NCI-H526 treated with DMSO at 0.1 percent for 48 hours (cell line): ENCODE data around the gene PPP2R2D.
A peak's percentile ranks its signal among the peaks of the same experiment; 100 is the strongest.
"Not testable (repeated sequence)": the region's sequence is repeated elsewhere in the genome, so short reads cannot be mapped to it uniquely, and the experiment has no call there.

ENCODE experiments used
- DNase-seq: peaks from one replicate; lab custom pipeline; 2025; lab: John Stamatoyannopoulos, UW

PPP2R2D gene

DNA sequence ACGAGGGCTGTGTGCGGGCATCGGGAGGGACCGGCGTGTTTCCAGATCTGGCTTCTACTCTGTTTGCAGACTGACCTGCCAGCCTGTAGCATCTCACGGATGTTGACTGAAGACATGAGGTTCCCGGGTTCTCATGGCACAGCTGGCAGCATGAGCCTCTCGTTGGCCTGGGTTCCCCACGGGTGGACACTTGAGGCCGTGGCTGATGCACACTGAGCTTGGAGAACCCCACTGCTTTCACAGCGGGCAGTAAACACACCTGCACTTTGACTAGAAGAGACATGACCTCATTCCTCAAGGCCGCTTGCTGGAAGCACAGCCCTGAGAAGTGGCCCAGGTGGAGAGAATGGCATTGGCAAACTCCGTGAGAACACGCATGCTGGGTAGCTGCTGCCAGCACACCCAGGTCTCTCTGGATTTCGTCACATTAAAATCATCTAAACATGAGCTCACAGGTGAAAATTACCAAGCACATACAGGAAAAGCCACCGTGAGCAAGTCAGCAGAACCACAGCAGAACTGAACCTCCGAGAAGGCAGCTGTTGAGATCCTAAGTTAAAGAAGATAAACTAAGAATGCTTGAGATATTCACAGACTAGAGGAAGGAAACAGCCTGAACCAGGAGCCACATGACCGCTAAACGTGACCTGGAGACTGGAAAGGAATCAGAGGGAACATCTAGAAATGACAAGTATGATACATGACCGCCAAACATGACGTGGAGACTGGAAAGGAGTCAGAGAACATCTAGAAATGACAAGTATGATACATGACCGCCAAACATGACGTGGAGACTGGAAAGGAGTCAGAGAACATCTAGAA lies 48.4 kb downstream of the PPP2R2D start:
- no peak for DNase-seq

GRCh38 chr10:131949908-131950307 lies 49.1 kb downstream of the PPP2R2D start:
- DNase-seq = not testable (repeated sequence)

GRCh38 chr10:131954356-131954965 lies 53.7 kb downstream of the PPP2R2D start:
- DNase-seq = no peak

DNA sequence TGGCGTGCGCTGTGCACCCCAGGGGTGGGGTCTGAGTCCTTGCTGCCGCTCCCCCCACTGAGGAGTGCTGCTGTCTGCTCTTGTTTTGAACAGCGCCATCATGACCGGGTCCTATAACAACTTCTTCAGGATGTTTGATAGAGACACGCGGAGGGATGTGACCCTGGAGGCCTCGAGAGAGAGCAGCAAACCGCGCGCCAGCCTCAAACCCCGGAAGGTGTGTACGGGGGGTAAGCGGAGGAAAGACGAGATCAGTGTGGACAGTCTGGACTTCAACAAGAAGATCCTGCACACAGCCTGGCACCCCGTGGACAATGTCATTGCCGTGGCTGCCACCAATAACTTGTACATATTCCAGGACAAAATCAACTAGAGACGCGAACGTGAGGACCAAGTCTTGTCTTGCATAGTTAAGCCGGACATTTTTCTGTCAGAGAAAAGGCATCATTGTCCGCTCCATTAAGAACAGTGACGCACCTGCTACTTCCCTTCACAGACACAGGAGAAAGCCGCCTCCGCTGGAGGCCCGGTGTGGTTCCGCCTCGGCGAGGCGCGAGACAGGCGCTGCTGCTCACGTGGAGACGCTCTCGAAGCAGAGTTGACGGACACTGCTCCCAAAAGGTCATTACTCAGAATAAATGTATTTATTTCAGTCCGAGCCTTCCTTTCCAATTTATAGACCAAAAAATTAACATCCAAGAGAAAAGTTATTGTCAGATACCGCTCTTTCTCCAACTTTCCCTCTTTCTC lies 55.0 kb downstream of the PPP2R2D start:
- no peak for DNase-seq

- no peak for DNase-seq
Measured at GRCh38 chr10:131959841-131960240, 59.0 kb downstream of the PPP2R2D start.

DNA sequence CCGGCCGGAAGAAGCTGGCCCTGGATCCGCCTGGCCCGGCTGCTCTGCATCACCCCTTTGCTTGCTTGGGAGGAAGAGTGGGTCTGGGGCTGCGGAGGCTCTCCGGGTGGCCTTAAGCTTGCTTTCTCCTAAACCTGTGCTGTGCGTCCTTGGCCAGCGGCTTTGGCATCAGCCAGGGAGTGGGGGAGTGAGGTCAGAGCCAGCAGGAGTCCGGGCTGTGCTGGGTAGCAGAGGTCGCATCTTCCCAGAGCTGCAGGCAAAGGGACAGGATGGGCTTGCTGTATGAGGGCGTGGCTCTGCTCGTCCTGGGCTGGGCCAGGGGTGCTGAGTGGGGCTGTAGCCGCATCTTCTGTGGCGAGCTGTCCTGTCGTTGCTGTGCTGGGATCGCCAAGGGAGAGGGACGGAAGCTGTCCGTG lies 59.8 kb downstream of the PPP2R2D start:
- DNase-seq = no peak

DNA sequence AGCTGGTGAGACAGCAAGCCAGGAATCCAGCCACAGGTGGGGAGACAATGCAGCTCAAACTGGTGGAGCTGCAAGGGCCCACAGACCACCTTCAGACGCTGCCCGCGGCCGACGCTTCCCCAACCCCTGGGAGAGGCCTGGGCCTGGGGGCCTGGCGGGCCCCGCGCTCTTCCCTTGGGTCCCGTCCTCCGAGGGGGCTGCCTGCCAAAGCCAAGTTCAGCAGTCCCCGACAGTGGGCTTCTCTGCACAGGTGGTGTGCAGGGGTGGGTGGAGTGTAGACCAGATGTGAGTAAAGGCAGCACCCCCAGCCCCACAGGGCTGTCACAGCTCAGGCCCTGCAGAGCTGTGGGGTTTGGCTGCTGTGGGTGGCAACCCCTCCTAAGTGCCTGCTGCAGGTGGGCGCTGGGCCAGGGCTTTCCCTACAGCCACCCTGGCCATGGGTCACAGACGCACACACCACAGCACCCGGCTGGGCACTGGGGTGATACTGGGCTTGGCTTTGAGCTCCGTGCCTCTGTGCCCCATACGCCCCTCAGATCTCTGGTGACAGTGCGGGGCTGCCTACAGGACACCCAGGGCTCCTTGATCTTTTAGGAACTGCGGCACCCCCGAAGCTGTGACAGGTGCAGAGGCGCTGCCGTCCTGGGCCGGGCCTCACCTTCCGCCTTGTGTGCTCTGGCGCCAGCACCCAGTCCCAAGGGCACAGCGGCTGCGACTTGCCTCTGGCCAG lies 60.4 kb downstream of the PPP2R2D start:
- DNase-seq = no peak

GRCh38 chr10:131961777-131962662 lies 61.2 kb downstream of the PPP2R2D start:
- DNase-seq = no peak

DNA sequence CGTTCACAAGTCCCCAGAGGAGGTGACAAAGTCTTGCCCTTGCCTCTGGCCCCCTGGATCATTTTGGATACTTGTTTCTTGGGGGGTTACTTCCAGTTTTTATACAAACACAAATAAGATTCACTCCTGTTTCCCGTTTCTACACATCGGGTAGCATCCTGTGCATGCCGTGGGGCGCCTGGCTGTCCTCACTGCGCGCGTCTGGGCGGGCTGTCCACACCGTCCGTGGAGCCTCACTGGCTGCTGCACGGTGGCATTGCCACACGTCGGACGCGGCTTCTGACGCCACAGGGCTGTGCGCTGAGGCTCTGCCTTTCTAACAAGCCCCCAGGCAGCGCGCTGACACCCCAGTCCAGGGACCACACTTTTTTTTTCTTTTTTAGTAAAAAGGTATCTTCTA lies 62.5 kb downstream of the PPP2R2D start:
- DNase-seq = no peak

GRCh38 chr10:131963811-131964210 lies 63.0 kb downstream of the PPP2R2D start:
- DNase-seq = peak; percentile 4

- DNase-seq = no peak
Measured at GRCh38 chr10:131964298-131964697, 63.5 kb downstream of the PPP2R2D start.

GRCh38 chr10:131968949-131969348 lies 68.1 kb downstream of the PPP2R2D start:
- DNase-seq = no peak

DNA sequence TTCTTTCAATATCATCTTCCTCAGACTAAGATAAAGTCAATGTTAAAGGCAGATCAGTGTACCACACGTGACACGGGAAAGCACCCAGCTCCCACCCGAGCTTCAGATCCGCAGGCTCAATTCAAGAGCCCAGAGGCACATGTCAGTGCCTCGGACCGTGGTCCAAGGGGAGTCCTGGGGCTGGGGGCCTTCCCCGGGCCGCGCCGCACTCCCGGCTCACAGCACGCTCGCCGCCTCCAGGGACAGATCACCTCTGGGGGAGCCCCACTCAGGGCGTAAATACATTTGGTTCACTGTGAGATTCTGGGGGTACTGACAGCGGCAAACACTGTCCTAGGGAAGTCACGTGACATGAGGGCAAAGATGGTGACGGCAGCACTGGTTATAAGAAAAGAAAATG lies 70.1 kb downstream of the PPP2R2D start:
- DNase-seq = no peak

DNA sequence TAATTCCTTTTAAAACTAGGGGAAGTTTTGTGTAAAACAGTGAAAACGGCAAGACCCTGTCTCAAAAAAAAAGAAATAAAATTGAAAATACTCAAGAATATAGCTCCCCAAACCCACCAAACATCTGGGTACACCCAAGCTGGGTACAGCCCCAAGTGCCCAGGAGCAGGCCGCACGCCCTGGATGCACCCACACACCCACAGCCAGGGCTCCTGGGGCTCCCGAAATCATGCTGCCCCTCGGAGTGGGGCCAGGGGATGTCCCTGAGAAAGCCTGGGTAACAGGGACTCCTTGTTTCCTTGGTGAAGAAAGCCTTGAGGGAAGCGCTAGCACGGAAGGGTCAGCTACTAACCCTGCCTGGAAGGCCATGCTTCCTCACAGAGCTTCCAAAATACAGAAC lies 70.8 kb downstream of the PPP2R2D start:
- DNase-seq = no peak

- no peak for DNase-seq
Measured at GRCh38 chr10:131972474-131973071, 71.8 kb downstream of the PPP2R2D start.

DNA sequence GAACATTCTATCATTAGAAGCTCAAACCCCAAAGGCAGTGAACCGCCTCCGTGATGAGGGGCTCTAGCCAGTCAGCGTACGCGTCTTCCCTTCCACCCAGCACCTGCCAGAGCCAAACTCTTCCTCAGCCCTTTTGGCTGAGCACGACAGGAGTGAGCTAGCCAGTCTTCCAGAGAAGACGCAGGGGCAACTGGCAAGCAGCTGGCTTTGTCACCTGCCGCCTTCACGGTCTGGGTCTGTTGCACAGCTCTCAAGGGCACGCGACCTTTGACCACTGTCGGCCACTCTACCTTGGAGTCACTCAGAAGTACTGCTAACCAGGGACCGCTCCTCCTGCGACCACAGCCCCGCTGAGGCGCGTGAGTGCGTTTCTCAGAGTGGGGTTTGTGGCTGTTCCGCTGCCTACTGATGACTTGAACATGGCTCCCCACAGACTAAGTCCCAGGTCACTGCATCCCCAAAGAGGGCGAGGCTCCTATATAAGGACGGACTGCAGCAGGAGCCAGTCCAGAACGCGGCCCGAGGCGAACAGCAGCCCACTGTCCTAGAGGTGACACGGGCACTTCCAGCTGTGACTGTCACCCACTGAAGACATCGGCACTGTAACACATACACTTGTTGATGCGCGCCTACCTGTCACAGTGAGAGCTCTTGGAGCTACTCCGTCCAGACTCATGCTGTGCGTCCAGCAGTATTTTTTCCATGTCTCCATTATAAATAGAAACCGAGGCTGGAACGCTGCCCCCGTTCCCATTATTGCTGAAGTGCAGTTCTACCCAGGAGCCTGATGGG lies 72.5 kb downstream of the PPP2R2D start:
- DNase-seq = no peak

DNA sequence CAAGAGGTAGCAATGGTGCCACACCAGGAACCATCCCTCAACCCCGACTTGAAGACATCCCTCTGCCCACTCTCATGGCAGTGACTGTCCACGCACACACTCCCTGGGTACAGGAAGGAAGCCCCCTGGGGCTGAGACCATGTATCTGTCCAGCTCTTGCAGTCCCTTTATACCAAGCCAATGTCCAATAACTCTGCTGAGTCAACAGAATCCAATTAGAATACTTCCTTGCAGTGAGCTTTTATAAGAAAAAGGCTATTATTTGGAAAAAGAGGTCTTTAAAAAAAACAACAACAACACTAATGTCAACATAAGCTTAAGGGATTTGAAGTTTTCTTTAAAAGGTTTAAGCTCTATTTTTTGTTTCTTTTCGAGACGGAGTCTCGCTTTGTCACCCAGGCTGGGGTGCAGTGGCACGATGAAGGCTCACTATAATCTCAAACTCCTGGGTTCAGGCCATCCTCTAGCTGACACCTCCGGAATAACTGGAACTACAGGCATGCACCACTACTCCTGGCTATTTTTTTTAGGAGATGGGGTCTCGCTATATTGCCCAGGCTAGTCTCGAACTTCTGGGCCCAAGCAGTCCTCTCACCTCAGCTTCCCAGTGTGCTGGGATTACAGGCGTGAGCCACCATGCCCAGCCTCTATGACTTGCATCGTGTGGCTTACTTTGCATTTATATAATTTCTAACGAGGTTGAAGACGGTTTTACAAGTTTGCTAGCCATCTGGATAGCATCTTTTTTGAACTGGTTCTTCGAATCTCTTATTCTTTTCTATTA lies 73.4 kb downstream of the PPP2R2D start:
- no peak for DNase-seq

DNA sequence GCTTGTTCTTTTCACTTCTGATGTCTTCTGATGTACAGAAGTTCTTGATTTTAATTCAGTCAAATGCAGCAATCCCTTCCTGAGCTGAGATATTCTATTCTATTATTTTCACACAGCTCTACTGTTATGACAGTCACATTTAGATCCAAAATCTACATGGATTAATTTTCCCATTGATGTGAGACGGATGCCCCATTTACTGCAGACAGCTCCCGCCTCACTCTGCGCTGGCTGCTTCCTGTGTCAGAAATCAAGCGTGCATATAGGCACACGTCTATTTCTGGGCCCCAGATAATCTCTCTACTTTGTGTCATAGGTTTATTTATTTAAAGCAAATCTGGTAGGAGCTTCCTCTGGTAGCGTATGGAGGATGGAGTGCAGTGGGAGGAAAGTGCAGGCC lies 74.2 kb downstream of the PPP2R2D start:
- no peak for DNase-seq

- no peak for DNase-seq
Measured at GRCh38 chr10:131975796-131976195, 75.0 kb downstream of the PPP2R2D start.
